HepG2 (cell line): ENCODE measurements around the gene FAM3A. TPM values are rescaled to one million over a fixed set of nuclear protein-coding genes. Genes with fewer than 3 reads are reported as not detected.

Experiments used
- CEBPB ChIP-seq: IDR thresholded peaks from 2 replicates; pipeline ENCODE4 v1.6.1; 2011; ENCODE audit warnings: low read depth, low read length, improper control_type of control experiment, borderline replicate concordance
- FOSL2 ChIP-seq: sonication (generic); formaldehyde crosslinking; IDR thresholded peaks from 2 replicates; pipeline ENCODE4 v1.4.0; 2020; ENCODE audit warnings: missing genetic modification reagents
- JUND ChIP-seq: sonication (generic); formaldehyde crosslinking; IDR thresholded peaks from 2 replicates; pipeline ENCODE4 v1.8.0; 2022; ENCODE audit warnings: mild to moderate bottlenecking, missing genetic modification reagents
- MIER2 ChIP-seq: IDR thresholded peaks from 2 replicates; pipeline ENCODE4 v1.6.1; 2016; ENCODE audit warnings: missing biosample characterization, missing genetic modification reagents
- NR2F1 ChIP-seq, 2 experiments: fragments of 450-650 bp in 1 of 2; formaldehyde crosslinking in 1 of 2; IDR thresholded peaks; 2 replicates each; pipeline versions ENCODE4 v1.5.0 to v1.6.1; 2016 to 2020; ENCODE audit warnings: mild to moderate bottlenecking in 1 of 2, missing compliant biosample characterization in 1 of 2, missing genetic modification reagents in 1 of 2, moderate library complexity in 1 of 2
- NR2F2 ChIP-seq: IDR thresholded peaks from 2 replicates; pipeline ENCODE4 v1.6.1; 2012; ENCODE audit warnings: low read depth, inconsistent platforms, borderline replicate concordance
- PHB2 ChIP-seq: fragments of 450-650 bp; IDR thresholded peaks from 2 replicates; pipeline ENCODE4 v1.6.1; 2018; ENCODE audit not compliant: partially characterized antibody
- RXRA ChIP-seq: sonication (generic); formaldehyde crosslinking; IDR thresholded peaks from 2 replicates; pipeline ENCODE4 v1.5.1; 2020; ENCODE audit warnings: missing genetic modification reagents
- SAP130 ChIP-seq: IDR thresholded peaks from 2 replicates; pipeline ENCODE4 v1.6.1; 2016; ENCODE audit warnings: low read depth
- SOX13 ChIP-seq, 3 experiments: fragments of 450-650 bp in 1 of 3; sonication (generic) in 1 of 3; formaldehyde crosslinking in 1 of 3; IDR thresholded peaks in 2 of 3; conservative IDR thresholded peaks in 1 of 3; 2 replicates each; pipeline versions ENCODE4 v1.5.0 to v1.6.1; 2016 to 2020; ENCODE audit warnings: antibody characterized with exemption in 1 of 3, mild to moderate bottlenecking in 1 of 3, missing compliant biosample characterization in 1 of 3, missing genetic modification reagents in 1 of 3, moderate library complexity in 1 of 3
- TEAD3 ChIP-seq: optimal IDR thresholded peaks from 2 replicates; pipeline ENCODE3; 2016; ENCODE audit warnings: borderline replicate concordance
- ZNF121 ChIP-seq: sonication (generic); formaldehyde crosslinking; IDR thresholded peaks from 2 replicates; pipeline ENCODE4 v1.5.0; 2020; ENCODE audit warnings: mild to moderate bottlenecking, missing genetic modification reagents
- ZNF124 ChIP-seq: sonication (generic); formaldehyde crosslinking; IDR thresholded peaks from 2 replicates; pipeline ENCODE4 v1.4.0; 2020; ENCODE audit warnings: missing genetic modification reagents
- ZNF263 ChIP-seq: sonication (generic); formaldehyde crosslinking; IDR thresholded peaks from 2 replicates; pipeline ENCODE4 v1.4.0; 2020; ENCODE audit warnings: missing genetic modification reagents
- ZNF335 ChIP-seq: sonication (generic); formaldehyde crosslinking; IDR thresholded peaks from 2 replicates; pipeline ENCODE4 v1.4.0; 2020; ENCODE audit warnings: missing genetic modification reagents
- ZNF678 ChIP-seq: sonication (generic); formaldehyde crosslinking; IDR thresholded peaks from 2 replicates; pipeline ENCODE4 v1.4.0; 2020; ENCODE audit warnings: mild to moderate bottlenecking, missing genetic modification reagents
- ZNF775 ChIP-seq: sonication (generic); formaldehyde crosslinking; IDR thresholded peaks from 2 replicates; pipeline ENCODE4 v1.4.0; 2020; ENCODE audit warnings: missing genetic modification reagents, mild to moderate bottlenecking, moderate library complexity, borderline replicate concordance
- polyA plus RNA-seq, 8 experiments: library from polyadenylated mRNA; depleted of rRNA in 3 of 8; stranded (reverse) in 7 of 8; unstranded in 1 of 8; fragments of >200 nt; fragmentation: Illumina TruSeq in 4 of 8; extraction: Trizol in 4 of 8; gene quantifications; 2 replicates each; pipeline versions ENCODE4 v1.2.1 to v1.2.3, GENCODE V29; 2011 to 2016; ENCODE audit warnings: low read depth in 4 of 8, missing spikeins in 1 of 8, mixed read lengths in 1 of 8; ENCODE audit not compliant: insufficient read depth in 1 of 8
- total RNA-seq, 5 experiments: library from RNA; depleted of rRNA; stranded (reverse); fragments of >200 nt; fragmentation: Illumina TruSeq; extraction: Trizol; gene quantifications; 2 replicates each; pipeline ENCODE4 v1.2.3, GENCODE V29; 2016; ENCODE audit warnings: low read depth in 1 of 5
- TF ChIP-seq, protein P1 (sequence below): sonication (generic); formaldehyde crosslinking; IDR thresholded peaks from 2 replicates; pipeline ENCODE4 v1.8.1; 2023; ENCODE audit warnings: mild to moderate bottlenecking, inconsistent platforms, moderate library complexity, missing genetic modification reagents, borderline replicate concordance
- TF ChIP-seq, protein P2 (sequence below): sonication (generic); formaldehyde crosslinking; IDR thresholded peaks from 2 replicates; pipeline ENCODE4 v1.9.0; 2022; ENCODE audit warnings: missing genetic modification reagents, mild to moderate bottlenecking, borderline replicate concordance
- TF ChIP-seq, protein P3 (sequence below): sonication (generic); formaldehyde crosslinking; IDR thresholded peaks from 2 replicates; pipeline ENCODE4 v1.8.0; 2022; ENCODE audit warnings: mild to moderate bottlenecking, missing genetic modification reagents
- TF ChIP-seq, protein P4 (sequence below), 2 experiments: sonication (generic) in 1 of 2; formaldehyde crosslinking in 1 of 2; IDR thresholded peaks; 2 replicates each; pipeline versions ENCODE4 v1.4.0 to v1.6.1; 2018 to 2020; ENCODE audit warnings: missing genetic modification reagents in 2 of 2, borderline replicate concordance in 1 of 2, low read depth in 1 of 2, mild to moderate bottlenecking in 1 of 2, missing biosample characterization in 1 of 2

FAM3A gene
- total and polyA plus RNA-seq, 2 of the 13 experiments (the other 11 are each of a cell fraction or from before 2014, with no cell fraction given): 11.2 to 22.7 TPM

DNA sequence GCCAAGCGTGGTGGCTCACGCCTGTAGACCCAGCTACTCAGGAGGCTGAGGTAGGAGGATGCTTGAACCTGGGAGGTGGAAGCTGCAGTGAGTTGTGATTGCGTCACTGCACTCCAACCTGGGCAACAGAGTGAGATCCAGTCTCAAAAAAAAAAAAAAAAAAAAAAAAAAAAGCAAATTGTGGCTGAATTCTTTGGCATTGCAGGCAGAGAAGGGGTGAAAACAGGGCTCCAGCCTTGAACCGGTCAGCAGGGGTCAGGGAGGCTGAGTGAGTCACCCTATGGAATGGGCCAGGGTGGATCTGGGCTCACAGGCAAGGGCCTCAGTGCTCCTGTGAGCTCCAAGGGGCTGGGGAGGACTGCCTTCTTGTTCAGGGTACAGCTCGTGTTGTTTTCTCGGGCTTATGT lies 13.2 kb upstream of the FAM3A start (continued):
- TF ChIP-seq SAP130 (CRISPR knock-in tag) (0 out of 2 replicates have a peak, but pooled peaks have one; percentile 15), TEAD3 (CRISPR knock-in tag) (no peak), JUND (CRISPR knock-in tag) (peak; percentile 34; the same call in 1 of the 2 replicates), ZNF678 (CRISPR knock-in tag) (no peak), NR2F2 (0 out of 2 replicates have a peak, but pooled peaks have one; percentile 15), ZNF121 (CRISPR knock-in tag) (peak; percentile 91), RXRA (CRISPR knock-in tag) (peak; percentile 48; the same call in 1 of the 2 replicates), ZNF775 (no peak), CEBPB (peak; percentile 62; the same call in 1 of the 2 replicates), FOSL2 (CRISPR knock-in tag) (peak; percentile 89), SOX13 (IDR thresholded peaks at IDR 0.05) (no peak), SOX13 (CRISPR knock-in tag; conservative IDR thresholded peaks at IDR 0.05 in 1 of 2, IDR thresholded peaks at IDR 0.05 in 1 of 2) (no peak), PHB2 (no peak), MIER2 (CRISPR knock-in tag) (no peak), ZNF335 (CRISPR knock-in tag) (no peak), ZNF263 (CRISPR knock-in tag) (peak; percentile 85), NR2F1 (CRISPR knock-in tag; IDR thresholded peaks at IDR 0.05) (peak in 1 of 2 experiments; percentile 55; a peak in 1 of 4 replicates), ZNF124 (CRISPR knock-in tag) (no peak)
- TF ChIP-seq, protein P1, sequence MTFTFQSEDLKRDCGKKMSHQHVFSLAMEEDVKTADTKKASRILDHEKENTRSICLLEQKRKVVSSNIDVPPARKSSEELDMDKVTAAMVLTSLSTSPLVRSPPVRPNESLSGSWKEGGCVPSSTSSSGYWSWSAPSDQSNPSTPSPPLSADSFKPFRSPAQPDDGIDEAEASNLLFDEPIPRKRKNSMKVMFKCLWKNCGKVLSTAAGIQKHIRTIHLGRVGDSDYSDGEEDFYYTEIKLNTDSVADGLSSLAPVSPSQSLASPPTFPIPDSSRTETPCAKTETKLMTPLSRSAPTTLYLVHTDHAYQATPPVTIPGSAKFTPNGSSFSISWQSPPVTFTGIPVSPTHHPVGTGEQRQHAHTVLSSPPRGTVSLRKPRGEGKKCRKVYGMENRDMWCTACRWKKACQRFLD (CRISPR knock-in tag): no peak
- TF ChIP-seq, protein P2, sequence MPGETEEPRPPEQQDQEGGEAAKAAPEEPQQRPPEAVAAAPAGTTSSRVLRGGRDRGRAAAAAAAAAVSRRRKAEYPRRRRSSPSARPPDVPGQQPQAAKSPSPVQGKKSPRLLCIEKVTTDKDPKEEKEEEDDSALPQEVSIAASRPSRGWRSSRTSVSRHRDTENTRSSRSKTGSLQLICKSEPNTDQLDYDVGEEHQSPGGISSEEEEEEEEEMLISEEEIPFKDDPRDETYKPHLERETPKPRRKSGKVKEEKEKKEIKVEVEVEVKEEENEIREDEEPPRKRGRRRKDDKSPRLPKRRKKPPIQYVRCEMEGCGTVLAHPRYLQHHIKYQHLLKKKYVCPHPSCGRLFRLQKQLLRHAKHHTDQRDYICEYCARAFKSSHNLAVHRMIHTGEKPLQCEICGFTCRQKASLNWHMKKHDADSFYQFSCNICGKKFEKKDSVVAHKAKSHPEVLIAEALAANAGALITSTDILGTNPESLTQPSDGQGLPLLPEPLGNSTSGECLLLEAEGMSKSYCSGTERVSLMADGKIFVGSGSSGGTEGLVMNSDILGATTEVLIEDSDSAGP: no peak
- TF ChIP-seq, protein P3, sequence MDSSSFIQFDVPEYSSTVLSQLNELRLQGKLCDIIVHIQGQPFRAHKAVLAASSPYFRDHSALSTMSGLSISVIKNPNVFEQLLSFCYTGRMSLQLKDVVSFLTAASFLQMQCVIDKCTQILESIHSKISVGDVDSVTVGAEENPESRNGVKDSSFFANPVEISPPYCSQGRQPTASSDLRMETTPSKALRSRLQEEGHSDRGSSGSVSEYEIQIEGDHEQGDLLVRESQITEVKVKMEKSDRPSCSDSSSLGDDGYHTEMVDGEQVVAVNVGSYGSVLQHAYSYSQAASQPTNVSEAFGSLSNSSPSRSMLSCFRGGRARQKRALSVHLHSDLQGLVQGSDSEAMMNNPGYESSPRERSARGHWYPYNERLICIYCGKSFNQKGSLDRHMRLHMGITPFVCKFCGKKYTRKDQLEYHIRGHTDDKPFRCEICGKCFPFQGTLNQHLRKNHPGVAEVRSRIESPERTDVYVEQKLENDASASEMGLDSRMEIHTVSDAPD (CRISPR knock-in tag): no peak
- TF ChIP-seq, protein P4, sequence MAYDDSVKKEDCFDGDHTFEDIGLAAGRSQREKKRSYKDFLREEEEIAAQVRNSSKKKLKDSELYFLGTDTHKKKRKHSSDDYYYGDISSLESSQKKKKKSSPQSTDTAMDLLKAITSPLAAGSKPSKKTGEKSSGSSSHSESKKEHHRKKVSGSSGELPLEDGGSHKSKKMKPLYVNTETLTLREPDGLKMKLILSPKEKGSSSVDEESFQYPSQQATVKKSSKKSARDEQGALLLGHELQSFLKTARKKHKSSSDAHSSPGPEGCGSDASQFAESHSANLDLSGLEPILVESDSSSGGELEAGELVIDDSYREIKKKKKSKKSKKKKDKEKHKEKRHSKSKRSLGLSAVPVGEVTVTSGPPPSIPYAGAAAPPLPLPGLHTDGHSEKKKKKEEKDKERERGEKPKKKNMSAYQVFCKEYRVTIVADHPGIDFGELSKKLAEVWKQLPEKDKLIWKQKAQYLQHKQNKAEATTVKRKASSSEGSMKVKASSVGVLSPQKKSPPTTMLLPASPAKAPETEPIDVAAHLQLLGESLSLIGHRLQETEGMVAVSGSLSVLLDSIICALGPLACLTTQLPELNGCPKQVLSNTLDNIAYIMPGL (CRISPR knock-in tag; IDR thresholded peaks at IDR 0.05; ENCODE audit: borderline replicate concordance in 1 of 2, low read depth in 1 of 2): no peak
